MV-4-11 (cell line): ENCODE measurements around the gene DGCR8.

Experiments used
- DNase-seq: peaks from one replicate; lab custom pipeline; 2025; lab: John Stamatoyannopoulos, UW

Gene DGCR8

GRCh38 chr22:20109411-20110358 lies 29.6 kb downstream of the DGCR8 start:
- no peak for DNase-seq

- DNase-seq, result no peak
Measured at GRCh38 chr22:20110359-20110985, 30.4 kb downstream of the DGCR8 start.

- peak; percentile 52 for DNase-seq
Measured at GRCh38 chr22:20111045-20111688, 31.1 kb downstream of the DGCR8 start.

GRCh38 chr22:20111689-20112622 lies 31.9 kb downstream of the DGCR8 start:
- no peak for DNase-seq

GRCh38 chr22:20112623-20113511 lies 32.8 kb downstream of the DGCR8 start:
- DNase-seq, result no peak

GRCh38 chr22:20113551-20114310 lies 33.7 kb downstream of the DGCR8 start:
- no peak for DNase-seq

- DNase-seq, result no peak
Measured at GRCh38 chr22:20114506-20115475, 34.8 kb downstream of the DGCR8 start.

GRCh38 chr22:20115691-20116375 lies 35.8 kb downstream of the DGCR8 start, which contains the start of gene RANBP1:
Gene RANBP1, plus strand, starts transcription at chr22:20116104. Its CDS starts 81 bp downstream, at chr22:20116185.
- no peak for DNase-seq

- DNase-seq, result no peak
Measured at GRCh38 chr22:20116376-20116950, 36.4 kb downstream of the DGCR8 start.

GRCh38 chr22:20116951-20117632 lies 37.1 kb downstream of the DGCR8 start, which contains the start of gene TRMT2A:
Gene TRMT2A, minus strand, starts transcription at chr22:20117226. Its CDS starts 320 bp downstream, at chr22:20116906.
- peak; percentile 96 for DNase-seq

- peak; percentile 32 for DNase-seq
Measured at GRCh38 chr22:20117633-20118299, 37.7 kb downstream of the DGCR8 start.

- no peak for DNase-seq
Measured at GRCh38 chr22:20118300-20119020, 38.4 kb downstream of the DGCR8 start.

- DNase-seq, result no peak
Measured at GRCh38 chr22:20121856-20122415, 41.9 kb downstream of the DGCR8 start.

GRCh38 chr22:20123366-20124082 lies 43.5 kb downstream of the DGCR8 start:
- no peak for DNase-seq
